ENCODE data around the gene TRAK1.

TRAK1 gene

DNA sequence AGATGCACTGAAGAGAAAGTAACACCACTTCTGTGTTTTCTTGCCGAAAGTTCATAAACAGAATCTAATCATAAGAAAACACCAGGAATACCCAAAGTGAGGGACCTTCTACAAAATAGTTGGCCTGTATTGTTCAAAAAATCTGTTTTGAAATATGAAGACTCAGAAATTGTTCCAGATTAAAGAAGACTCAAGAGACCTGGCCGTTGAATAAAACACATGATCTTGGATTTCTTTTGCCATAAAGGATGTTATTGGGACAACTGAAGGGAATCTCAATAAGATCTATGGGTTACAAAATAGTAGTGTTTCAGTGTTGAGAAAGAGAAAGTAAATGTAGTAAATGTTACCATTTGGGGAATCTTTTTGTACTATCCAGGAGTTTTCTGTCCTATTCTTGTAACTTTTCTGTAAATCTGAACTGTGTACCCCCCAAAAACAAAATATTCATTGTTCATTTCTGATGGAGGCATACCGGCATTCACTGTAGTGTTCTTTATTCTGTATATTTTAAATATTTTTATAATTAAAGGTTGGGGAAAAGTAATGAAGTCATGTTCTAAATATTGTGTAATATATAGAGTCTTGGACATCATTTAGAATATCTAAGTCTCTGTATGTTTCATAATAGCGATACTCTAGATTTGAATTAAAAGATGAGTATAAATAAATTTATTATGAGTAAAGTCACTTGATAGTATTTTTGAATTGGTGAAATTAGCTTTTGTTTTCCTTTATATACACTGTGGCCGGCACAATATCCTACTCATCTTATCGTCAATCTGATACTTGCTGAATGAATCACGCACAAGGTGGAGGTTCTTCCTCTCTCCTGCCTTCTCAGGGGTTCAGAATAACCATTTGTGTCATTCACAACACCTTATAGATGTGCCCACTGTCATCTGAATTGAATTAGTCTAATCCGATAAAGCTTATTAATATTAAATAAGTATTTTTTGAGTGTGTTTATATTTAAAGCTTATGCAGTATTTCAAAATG is 66.7 kb downstream of the TRAK1 start:
- no peak for DNase-seq (ENCODE audit: low read depth in 2 of 2)

- DNase-seq (ENCODE audit: low read depth in 2 of 2) = no peak
Observed at GRCh38 chr3:42159147-42159546, 68.0 kb downstream of the TRAK1 start.

DNA sequence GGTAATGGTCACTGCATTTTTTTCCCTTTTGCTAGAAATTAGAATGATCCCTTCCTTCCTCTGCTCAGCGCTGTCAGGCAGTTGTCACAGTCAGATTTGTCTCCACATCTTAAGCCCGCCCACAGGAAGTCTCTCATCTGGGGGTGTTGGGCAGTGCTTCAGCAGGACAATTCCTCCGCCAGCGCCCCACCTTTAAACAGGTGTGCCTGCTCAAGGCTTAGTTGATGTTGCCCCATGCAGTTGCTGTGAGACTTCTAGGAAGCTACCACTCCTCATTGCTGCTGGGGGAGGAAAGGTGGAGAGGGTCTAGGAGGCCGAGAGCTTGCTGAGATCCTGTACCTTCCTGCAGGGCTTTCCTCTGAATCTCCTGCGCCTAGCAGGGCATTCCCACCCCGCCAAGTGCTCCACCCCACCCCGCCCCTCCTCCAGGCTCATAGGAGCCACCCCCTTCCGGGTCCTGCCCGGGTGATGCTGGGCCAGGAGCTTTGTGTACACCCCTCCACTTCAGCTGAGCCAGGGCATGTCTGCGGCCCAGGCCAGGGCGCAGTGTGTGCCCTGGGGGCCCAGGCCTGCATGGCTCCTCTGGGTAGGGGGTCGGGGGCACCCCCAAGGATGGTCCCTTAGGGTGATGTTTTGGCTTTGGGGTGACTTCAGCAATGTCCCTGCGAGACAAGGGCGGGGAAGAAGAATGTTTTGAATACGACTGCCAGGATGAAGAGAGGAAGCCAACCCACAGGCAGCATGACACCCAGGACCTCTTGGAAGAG is 68.7 kb downstream of the TRAK1 start:
- no peak for DNase-seq (ENCODE audit: low read depth in 2 of 2)

DNA sequence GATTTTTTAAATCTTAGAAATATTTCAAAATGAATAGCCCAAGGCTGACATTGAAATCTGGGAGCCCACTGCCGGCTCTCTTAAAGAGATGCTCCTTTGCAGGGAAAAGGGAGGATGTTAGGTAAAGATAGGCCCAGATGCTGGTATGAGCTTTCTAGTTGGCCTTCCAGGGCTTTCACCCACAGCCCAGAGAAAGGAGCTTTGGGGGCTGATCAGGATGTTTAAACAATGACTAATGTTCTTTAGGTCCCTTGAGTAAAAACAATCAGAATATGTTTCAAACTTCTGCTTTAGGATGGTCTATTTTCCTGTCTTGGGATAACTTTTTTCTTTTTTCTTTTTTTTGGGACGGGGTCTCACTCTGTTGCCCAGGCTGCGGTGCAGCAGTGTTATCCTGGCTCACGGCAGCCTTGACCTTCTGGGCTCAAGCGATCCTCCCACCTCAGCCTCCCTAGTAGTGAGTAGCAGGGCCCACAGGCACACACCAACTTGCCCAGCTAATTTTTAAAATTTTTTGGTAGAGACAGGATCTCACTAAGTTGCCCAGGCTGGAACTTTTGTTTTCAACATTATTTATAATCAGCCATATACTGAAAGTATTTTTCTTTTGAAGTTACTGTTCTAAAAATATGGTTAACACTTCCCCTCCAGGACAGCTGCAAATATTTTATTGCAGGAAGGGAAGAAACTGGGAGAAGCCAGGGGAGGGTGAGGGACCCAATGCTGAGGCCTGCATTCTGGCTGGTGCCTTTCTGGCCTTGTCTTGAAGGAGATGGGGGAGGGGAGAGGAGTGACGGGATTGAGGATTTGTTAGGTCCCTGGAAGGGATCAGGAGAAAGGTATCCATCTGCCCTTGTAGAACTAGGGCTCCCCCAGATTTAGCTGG is 70.1 kb downstream of the TRAK1 start:
- DNase-seq (ENCODE audit: low read depth in 2 of 2) = no peak

DNA sequence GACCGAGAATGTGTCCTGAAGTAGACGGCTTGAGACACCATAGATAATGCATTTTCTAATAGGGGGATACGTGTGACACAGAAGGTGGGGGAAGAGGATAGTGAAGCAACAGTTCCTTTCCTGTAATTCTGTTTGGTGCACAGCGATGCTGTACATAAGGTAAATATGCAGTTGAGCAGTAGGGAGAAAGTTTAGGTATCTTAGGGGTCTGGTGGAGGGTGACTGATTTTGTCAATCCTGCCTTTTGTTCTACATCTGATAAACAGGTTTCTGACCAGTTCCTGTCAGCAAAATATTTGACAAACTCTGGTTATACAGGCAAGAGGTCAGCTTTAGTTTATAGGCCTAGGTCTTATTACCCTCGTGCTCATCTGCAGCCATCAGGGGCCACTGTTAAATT is 71.3 kb downstream of the TRAK1 start:
- DNase-seq (ENCODE audit: low read depth in 2 of 2) = no peak

GRCh38 chr3:42163622-42164244 is 72.6 kb downstream of the TRAK1 start:
- DNase-seq (ENCODE audit: low read depth in 2 of 2) = no peak

- no peak for DNase-seq (ENCODE audit: low read depth in 2 of 2)
Observed at GRCh38 chr3:42164656-42165055, 73.5 kb downstream of the TRAK1 start.

DNA sequence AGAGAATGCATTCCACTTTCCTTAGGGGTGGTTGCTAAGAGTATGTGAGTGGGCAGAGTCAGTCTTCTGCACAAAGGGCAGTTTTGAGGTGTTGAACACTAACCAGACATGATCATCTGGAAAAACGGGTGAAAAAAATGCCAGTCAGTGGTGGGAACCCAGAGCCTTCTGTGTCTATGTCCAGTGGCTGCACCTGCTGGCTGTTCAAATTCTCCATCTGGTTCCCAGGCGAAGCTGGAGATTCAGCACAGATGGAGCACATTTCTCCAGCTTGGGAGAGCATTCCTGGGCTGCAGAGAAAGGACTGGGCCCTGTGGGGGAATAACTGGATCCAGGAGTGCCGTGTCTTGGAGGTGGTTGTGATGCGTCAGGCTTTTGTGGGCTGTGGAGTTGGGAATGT is 74.1 kb downstream of the TRAK1 start:
- no peak for DNase-seq (ENCODE audit: low read depth in 2 of 2)

DNA sequence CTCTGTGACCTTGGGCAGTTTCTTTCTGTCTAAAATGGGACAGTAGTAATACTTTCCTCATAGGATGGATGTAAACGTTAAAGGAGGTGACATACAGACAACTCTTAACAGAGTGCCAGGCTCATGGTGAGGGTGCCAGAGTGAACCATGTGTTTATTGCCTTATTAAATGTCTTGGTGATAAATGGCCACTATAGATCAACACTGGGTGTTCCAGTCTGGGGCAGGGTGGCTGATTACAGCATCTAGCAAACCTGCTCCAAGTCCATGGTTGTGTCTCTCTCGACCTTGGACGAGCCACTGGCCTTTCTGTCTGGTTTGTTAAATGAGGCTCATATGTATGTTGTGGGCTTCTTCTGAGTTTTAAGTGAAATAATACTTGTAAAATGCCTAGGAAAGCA is 75.1 kb downstream of the TRAK1 start:
- DNase-seq (ENCODE audit: low read depth in 2 of 2) = no peak

- no peak for DNase-seq (ENCODE audit: low read depth in 2 of 2)
Observed at GRCh38 chr3:42166662-42167300, 75.6 kb downstream of the TRAK1 start.

- DNase-seq (ENCODE audit: low read depth in 2 of 2) = no peak
Observed at GRCh38 chr3:42169579-42170120, 78.5 kb downstream of the TRAK1 start.

DNA sequence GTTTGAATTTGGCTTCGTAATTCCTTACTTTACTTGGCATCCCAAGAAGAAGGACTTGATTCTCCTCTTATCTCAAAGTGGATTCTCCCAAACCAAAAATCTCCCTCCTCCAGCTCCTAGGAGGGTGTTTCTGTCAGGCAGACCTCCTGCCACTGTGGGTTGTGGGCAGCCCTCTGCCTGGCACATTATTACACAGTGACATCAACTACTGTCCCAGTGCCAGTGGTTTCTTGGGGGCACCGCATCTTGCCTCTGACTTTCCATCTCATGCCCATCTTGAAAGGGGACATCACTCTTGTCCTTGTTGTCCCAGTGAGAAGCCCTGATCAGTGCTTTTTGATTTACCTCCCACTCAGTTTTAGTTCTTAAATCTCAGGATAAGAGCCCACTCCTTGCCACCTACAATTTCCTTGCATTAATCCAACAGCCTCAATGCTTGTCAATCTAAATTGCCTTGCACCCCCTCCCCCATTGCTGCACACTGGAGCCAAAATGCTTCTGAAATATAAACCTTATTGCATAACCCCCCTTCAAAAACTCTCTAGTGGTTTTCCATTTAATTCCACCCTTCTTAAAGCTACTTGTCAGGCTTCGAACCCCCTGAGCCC is 81.0 kb downstream of the TRAK1 start:
- no peak for DNase-seq (ENCODE audit: low read depth in 2 of 2)

- DNase-seq (ENCODE audit: low read depth in 2 of 2) = no peak
Observed at GRCh38 chr3:42173307-42173706, 82.2 kb downstream of the TRAK1 start.

DNA sequence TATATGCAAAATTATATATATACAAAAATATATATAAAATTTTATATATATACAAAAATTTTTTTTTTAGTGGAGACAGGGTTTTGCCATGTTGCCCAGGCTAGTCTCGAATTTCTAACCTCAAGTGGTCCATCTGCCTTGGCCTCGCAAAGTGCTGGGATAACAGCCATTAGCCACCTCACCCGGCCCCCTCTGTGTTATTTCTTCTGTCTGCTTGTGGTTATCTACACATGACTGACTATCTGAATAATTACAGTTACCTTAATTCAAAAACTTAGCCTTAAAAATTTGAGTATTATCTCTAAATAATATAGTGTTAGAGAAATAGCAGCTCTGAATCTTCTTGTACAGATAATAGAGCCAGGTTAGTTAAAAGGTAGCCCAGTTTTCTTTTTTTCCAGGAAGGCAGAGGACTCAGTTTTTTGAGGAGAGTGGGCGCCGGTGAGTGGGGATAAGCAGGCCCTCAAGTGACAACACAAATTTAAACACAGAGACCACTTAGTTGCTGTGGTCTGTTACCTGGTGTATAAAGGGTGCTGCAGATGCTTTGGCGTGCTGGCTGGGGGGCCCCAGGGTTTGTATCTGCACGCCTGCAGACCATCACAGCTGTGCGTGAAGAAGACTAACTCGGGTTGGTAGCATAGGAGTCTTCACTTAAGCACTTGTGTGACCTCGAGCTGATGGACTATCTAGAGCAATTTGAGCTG is 83.7 kb downstream of the TRAK1 start:
- DNase-seq (ENCODE audit: low read depth in 2 of 2) = no peak

DNA sequence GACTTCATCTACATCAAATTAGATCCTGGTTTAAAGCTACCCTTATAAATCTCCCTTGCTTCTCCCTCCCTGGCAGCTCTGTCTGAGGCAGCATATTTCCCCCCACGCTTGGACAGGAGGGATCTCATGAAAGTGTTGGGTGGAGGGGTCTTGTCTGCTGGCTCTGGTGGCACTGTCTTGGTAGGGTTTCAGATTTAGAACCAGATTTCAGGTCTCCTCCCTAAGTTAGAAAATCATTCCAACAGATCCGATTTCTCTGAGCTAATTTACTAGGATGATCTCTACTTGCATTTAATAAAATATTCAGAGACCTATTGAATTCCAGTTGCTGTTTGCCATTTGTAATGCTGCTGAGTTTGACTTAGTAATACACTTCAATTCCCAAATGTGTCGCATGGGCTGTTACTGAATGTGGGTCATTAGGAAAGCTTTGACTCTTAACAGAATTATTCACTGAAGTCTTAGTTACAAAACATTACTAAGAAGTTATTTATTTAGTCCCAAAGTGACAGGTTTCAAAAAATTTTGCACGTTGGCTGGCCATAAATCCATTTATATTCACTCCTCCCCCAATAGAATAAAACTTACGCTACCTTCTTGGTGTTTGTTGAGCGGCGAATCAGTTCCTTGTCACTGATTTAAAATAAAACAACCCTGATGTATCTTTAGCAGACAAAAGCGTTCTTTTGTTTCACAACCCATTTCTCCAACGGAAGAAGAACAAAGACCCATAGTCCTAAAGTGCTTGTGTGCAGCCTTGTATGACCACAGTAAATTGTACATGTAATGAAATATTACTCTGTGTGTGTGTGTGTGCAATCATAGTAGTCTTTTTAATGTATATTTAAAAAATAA is 84.5 kb downstream of the TRAK1 start:
- no peak for DNase-seq (ENCODE audit: low read depth in 2 of 2)

- no peak for DNase-seq (ENCODE audit: low read depth in 2 of 2)
Observed at GRCh38 chr3:42176242-42177034, 85.3 kb downstream of the TRAK1 start.

DNA sequence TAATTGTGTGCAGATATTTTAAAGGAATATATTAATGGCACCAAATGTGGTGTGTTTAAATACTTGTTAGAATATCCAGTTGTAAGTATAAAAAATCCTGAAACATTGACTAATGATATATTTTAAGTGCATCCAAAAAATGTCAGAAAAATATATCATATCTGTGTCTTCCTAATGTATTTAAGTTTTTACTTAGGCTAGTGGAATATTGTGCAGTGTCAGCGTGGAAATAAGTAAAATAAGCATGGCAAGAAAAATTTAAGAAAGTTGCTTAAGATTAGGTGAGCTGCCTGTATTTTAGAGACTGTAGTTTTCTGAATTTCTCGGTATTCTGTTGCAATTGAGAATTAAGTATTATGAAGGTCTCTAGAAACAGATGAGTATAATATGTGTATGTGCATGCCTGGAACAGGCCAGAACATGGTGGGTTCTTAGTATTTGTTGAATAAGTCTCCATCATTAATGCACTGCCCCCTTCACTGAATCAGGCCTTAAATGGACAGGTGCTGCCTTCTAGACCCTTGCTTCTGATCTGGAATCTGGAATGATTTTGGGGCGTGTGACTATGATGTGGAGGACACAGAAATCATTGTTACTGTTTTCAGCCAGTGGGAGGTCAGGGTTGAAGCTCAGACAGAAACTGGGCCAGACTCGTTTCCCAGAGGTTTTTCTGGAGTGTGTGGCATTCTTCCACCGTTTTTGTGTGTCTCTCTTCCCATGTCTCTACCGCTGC is 86.1 kb downstream of the TRAK1 start:
- no peak for DNase-seq (ENCODE audit: low read depth in 2 of 2)

Data from activated CD8-positive, alpha-beta memory T cell treated with anti-CD3 and anti-CD28 coated beads for 4 hours (primary cell).